HepG2 (cell line): Measurements from ENCODE around the gene SMIM14. TPM values are rescaled to one million over a fixed set of nuclear protein-coding genes. Genes with fewer than 3 reads are reported as not detected.

Experiments used
- HNRNPH1 ChIP-seq: fragments of 200-400 bp; formaldehyde crosslinking; optimal IDR thresholded peaks from 2 replicates; pipeline ENCODE3; 2017; ENCODE audit warnings: mild to moderate bottlenecking, low read depth, low read length
- HOXA9 ChIP-seq: sonication (generic); formaldehyde crosslinking; IDR thresholded peaks from 2 replicates; pipeline ENCODE4 v1.8.1; 2022; ENCODE audit warnings: missing genetic modification reagents, mild to moderate bottlenecking, moderate library complexity, borderline replicate concordance
- TBX2 ChIP-seq: sonication (generic); formaldehyde crosslinking; IDR thresholded peaks from 2 replicates; pipeline ENCODE4 v1.5.0; 2020; ENCODE audit warnings: missing genetic modification reagents, mild to moderate bottlenecking, borderline replicate concordance
- ZBTB3 ChIP-seq: sonication (generic); formaldehyde crosslinking; IDR thresholded peaks from 2 replicates; pipeline ENCODE4 v1.4.0; 2020; ENCODE audit warnings: low read depth, mild to moderate bottlenecking, moderate library complexity, missing genetic modification reagents, borderline replicate concordance
- ZNF12 ChIP-seq: sonication (generic); formaldehyde crosslinking; IDR thresholded peaks from 2 replicates; pipeline ENCODE4 v1.5.0; 2020; ENCODE audit warnings: missing genetic modification reagents
- polyA plus RNA-seq, 8 experiments: library from polyadenylated mRNA; depleted of rRNA in 3 of 8; stranded (reverse) in 7 of 8; unstranded in 1 of 8; fragments of >200 nt; fragmentation: Illumina TruSeq in 4 of 8; extraction: Trizol in 4 of 8; gene quantifications; 2 replicates each; pipeline versions ENCODE4 v1.2.1 to v1.2.3, GENCODE V29; 2011 to 2016; ENCODE audit warnings: low read depth in 4 of 8, missing spikeins in 1 of 8, mixed read lengths in 1 of 8; ENCODE audit not compliant: insufficient read depth in 1 of 8
- total RNA-seq, 5 experiments: library from RNA; depleted of rRNA; stranded (reverse); fragments of >200 nt; fragmentation: Illumina TruSeq; extraction: Trizol; gene quantifications; 2 replicates each; pipeline ENCODE4 v1.2.3, GENCODE V29; 2016; ENCODE audit warnings: low read depth in 1 of 5
- TF ChIP-seq, protein P1 (sequence below): sonication (generic); formaldehyde crosslinking; IDR thresholded peaks from 2 replicates; pipeline ENCODE4 v1.5.1; 2020; ENCODE audit warnings: mild to moderate bottlenecking, missing genetic modification reagents, moderate library complexity
- TF ChIP-seq, protein P2 (sequence below): sonication (generic); formaldehyde crosslinking; IDR thresholded peaks from one replicate; pipeline ENCODE4 v1.5.1; 2020; ENCODE audit warnings: mild to moderate bottlenecking, missing genetic modification reagents; ENCODE audit errors: not compliant biosample characterization
- TF ChIP-seq, protein P3 (sequence below): sonication (generic); formaldehyde crosslinking; IDR thresholded peaks from 2 replicates; pipeline ENCODE4 v1.4.0; 2020; ENCODE audit warnings: missing genetic modification reagents, mild to moderate bottlenecking, borderline replicate concordance
- TF ChIP-seq, protein P4 (sequence below): sonication (generic); formaldehyde crosslinking; IDR thresholded peaks from 2 replicates; pipeline ENCODE4 v1.5.1; 2020; ENCODE audit warnings: mild to moderate bottlenecking, missing genetic modification reagents, borderline replicate concordance

SMIM14 gene
- total and polyA plus RNA-seq, 2 of the 13 experiments (the other 11 are each of a cell fraction or from before 2014, with no cell fraction given): 16.3 to 28.1 TPM

DNA sequence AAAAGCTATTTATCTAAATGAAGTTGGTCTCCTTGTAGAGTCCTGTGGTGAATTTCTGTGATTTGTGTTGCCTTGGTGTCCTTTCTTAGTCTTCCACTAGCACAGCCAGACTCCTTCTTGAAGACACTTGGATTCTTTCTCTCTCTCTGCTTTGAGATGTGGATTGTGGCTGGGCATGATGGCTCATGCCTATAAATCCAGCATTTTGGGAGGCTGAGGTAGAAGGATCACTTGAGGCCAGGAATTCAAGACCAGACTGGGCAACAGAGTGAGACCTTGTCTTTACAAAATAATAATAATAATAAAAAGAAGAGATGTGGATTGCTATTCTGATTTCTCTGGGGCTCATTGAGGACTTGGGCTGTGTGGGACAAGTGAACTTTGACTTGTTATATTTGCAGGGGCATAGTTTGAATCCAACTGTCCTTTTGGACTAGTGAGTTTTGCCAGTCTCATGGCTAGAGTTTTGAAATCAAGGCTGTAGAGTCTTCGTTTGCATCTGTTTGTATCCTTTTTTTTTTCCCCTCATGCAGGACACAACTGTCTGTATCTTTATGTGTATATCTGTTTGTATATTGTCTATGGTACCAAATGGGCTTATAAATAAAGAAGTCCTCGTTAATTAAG, 11.1 kb upstream of the SMIM14 start (continued):
- TF ChIP-seq, protein P1, sequence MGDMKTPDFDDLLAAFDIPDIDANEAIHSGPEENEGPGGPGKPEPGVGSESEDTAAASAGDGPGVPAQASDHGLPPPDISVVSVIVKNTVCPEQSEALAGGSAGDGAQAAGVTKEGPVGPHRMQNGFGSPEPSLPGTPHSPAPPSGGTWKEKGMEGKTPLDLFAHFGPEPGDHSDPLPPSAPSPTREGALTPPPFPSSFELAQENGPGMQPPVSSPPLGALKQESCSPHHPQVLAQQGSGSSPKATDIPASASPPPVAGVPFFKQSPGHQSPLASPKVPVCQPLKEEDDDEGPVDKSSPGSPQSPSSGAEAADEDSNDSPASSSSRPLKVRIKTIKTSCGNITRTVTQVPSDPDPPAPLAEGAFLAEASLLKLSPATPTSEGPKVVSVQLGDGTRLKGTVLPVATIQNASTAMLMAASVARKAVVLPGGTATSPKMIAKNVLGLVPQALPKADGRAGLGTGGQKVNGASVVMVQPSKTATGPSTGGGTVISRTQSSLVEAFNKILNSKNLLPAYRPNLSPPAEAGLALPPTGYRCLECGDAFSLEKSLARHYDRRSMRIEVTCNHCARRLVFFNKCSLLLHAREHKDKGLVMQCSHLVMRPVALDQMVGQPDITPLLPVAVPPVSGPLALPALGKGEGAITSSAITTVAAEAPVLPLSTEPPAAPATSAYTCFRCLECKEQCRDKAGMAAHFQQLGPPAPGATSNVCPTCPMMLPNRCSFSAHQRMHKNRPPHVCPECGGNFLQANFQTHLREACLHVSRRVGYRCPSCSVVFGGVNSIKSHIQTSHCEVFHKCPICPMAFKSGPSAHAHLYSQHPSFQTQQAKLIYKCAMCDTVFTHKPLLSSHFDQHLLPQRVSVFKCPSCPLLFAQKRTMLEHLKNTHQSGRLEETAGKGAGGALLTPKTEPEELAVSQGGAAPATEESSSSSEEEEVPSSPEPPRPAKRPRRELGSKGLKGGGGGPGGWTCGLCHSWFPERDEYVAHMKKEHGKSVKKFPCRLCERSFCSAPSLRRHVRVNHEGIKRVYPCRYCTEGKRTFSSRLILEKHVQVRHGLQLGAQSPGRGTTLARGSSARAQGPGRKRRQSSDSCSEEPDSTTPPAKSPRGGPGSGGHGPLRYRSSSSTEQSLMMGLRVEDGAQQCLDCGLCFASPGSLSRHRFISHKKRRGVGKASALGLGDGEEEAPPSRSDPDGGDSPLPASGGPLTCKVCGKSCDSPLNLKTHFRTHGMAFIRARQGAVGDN (CRISPR knock-in tag): no peak
- TF ChIP-seq HOXA9 (CRISPR knock-in tag) (no peak), ZNF12 (CRISPR knock-in tag) (no peak), HNRNPH1 (no peak), ZBTB3 (CRISPR knock-in tag) (no peak), TBX2 (CRISPR knock-in tag) (0 out of 2 replicates have a peak, but pooled peaks have one; percentile 24)
- TF ChIP-seq, protein P2, sequence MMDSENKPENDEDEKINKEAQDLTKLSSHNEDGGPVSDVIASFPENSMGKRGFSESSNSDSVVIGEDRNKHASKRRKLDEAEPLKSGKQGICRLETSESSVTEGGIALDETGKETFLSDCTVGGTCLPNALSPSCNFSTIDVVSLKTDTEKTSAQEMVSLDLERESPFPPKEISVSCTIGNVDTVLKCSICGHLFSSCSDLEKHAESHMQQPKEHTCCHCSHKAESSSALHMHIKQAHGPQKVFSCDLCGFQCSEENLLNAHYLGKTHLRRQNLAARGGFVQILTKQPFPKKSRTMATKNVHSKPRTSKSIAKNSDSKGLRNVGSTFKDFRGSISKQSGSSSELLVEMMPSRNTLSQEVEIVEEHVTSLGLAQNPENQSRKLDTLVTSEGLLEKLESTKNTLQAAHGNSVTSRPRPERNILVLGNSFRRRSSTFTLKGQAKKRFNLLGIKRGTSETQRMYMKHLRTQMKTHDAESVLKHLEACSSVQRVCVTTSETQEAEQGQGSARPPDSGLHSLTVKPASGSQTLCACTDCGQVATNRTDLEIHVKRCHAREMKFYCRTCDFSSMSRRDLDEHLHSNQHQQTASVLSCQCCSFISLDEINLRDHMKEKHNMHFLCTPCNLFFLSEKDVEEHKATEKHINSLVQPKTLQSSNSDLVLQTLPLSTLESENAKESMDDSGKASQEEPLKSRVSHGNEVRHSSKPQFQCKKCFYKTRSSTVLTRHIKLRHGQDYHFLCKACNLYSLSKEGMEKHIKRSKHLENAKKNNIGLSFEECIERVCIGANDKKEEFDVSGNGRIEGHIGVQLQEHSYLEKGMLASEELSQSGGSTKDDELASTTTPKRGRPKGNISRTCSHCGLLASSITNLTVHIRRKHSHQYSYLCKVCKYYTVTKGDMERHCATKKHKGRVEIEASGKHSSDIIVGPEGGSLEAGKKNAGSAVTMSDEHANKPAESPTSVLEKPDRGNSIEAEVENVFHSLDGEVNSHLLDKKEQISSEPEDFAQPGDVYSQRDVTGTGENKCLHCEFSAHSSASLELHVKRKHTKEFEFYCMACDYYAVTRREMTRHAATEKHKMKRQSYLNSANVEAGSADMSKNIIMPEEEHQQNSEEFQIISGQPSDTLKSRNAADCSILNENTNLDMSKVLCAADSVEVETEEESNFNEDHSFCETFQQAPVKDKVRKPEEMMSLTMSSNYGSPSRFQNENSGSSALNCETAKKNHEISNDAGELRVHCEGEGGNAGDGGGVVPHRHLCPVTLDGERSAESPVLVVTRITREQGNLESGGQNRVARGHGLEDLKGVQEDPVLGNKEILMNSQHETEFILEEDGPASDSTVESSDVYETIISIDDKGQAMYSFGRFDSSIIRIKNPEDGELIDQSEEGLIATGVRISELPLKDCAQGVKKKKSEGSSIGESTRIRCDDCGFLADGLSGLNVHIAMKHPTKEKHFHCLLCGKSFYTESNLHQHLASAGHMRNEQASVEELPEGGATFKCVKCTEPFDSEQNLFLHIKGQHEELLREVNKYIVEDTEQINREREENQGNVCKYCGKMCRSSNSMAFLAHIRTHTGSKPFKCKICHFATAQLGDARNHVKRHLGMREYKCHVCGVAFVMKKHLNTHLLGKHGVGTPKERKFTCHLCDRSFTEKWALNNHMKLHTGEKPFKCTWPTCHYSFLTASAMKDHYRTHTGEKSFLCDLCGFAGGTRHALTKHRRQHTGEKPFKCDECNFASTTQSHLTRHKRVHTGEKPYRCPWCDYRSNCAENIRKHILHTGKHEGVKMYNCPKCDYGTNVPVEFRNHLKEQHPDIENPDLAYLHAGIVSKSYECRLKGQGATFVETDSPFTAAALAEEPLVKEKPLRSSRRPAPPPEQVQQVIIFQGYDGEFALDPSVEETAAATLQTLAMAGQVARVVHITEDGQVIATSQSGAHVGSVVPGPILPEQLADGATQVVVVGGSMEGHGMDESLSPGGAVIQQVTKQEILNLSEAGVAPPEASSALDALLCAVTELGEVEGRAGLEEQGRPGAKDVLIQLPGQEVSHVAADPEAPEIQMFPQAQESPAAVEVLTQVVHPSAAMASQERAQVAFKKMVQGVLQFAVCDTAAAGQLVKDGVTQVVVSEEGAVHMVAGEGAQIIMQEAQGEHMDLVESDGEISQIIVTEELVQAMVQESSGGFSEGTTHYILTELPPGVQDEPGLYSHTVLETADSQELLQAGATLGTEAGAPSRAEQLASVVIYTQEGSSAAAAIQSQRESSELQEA: no peak
- TF ChIP-seq, protein P3, sequence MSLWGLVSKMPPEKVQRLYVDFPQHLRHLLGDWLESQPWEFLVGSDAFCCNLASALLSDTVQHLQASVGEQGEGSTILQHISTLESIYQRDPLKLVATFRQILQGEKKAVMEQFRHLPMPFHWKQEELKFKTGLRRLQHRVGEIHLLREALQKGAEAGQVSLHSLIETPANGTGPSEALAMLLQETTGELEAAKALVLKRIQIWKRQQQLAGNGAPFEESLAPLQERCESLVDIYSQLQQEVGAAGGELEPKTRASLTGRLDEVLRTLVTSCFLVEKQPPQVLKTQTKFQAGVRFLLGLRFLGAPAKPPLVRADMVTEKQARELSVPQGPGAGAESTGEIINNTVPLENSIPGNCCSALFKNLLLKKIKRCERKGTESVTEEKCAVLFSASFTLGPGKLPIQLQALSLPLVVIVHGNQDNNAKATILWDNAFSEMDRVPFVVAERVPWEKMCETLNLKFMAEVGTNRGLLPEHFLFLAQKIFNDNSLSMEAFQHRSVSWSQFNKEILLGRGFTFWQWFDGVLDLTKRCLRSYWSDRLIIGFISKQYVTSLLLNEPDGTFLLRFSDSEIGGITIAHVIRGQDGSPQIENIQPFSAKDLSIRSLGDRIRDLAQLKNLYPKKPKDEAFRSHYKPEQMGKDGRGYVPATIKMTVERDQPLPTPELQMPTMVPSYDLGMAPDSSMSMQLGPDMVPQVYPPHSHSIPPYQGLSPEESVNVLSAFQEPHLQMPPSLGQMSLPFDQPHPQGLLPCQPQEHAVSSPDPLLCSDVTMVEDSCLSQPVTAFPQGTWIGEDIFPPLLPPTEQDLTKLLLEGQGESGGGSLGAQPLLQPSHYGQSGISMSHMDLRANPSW: no peak
- TF ChIP-seq, protein P4, sequence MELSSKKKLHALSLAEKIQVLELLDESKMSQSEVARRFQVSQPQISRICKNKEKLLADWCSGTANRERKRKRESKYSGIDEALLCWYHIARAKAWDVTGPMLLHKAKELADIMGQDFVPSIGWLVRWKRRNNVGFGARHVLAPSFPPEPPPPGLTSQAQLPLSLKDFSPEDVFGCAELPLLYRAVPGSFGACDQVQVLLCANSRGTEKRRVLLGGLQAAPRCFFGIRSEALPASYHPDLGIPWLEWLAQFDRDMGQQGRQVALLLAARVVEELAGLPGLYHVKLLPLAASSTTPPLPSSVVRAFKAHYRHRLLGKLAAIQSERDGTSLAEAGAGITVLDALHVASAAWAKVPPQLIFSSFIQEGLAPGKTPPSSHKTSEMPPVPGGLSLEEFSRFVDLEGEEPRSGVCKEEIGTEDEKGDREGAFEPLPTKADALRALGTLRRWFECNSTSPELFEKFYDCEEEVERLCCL: no peak
